Esophagus muscularis mucosa (tissue), 4 donors: ENCODE data around the gene SNUPN. TPM values are rescaled to one million over a fixed set of nuclear protein-coding genes. Genes with fewer than 3 reads are reported as not detected.
A peak's percentile ranks its signal among the peaks of the same experiment; 100 is the strongest.

Experiments
- DNase-seq: peaks from one replicate; pipeline ENCODE4 v3.0.0-alpha.2; 2017; ENCODE audit errors: extremely low spot score
- H3K27ac ChIP-seq, 4 donors: fragments of 200-600 bp; sonication (generic); replicated peaks in 1 of 4; 1 replicate in 3 of 4; 2 replicates in 1 of 4; pipeline ENCODE4 v1.5.1; 2016 to 2019; ENCODE audit warnings: mild to moderate bottlenecking in 1 of 4
- H3K27me3 ChIP-seq, 4 donors: fragments of 200-600 bp; sonication (generic); one replicate each; pipeline versions ENCODE4 v1.5.1 to v1.6.0; 2016 to 2019
- H3K36me3 ChIP-seq, 4 donors: fragments of 200-600 bp; sonication (generic); one replicate each; pipeline ENCODE4 v1.5.1; 2016 to 2019
- H3K4me1 ChIP-seq, 4 donors: fragments of 200-600 bp; sonication (generic); one replicate each; pipeline ENCODE4 v1.5.1; 2016 to 2019
- H3K4me3 ChIP-seq, 4 donors: fragments of 200-600 bp; sonication (generic); 1 replicate in 2 of 4; 2 replicates in 2 of 4; pipeline ENCODE4 v1.5.1; 2016 to 2019; ENCODE audit warnings: mild to moderate bottlenecking in 4 of 4, moderate library complexity in 1 of 4
- H3K9me3 ChIP-seq, 4 donors: fragments of 200-600 bp; sonication (generic); 1 replicate in 3 of 4; 2 replicates in 1 of 4; pipeline ENCODE4 v1.5.1; 2016 to 2019
- EP300 ChIP-seq: sonication (generic); formaldehyde crosslinking; IDR thresholded peaks from one replicate; pipeline ENCODE4 v1.6.1; 2017; ENCODE audit warnings: antibody characterized with exemption
- POLR2A ChIP-seq: fragments of 450-650 bp; IDR thresholded peaks from one replicate; pipeline ENCODE4 v1.6.1; 2017; ENCODE audit warnings: antibody characterized with exemption, moderate library complexity, mild to moderate bottlenecking, low read depth
- POLR2AphosphoS5 ChIP-seq, 2 donors: sonication (generic); formaldehyde crosslinking; IDR thresholded peaks; one replicate each; pipeline ENCODE4 v1.6.1; 2017; ENCODE audit warnings: antibody characterized with exemption in 2 of 2
- WGBS: methylation state at CpG from one replicate; pipeline ENCODE4 v1.1.5; 2018; 5-methylcytosine and 5-hydroxymethylcytosine counted together
- intact Hi-C: fragments of 100-400 bp; cut with DNase I; formaldehyde crosslinking; loops from one replicate; pipeline ENCODE4 v1.15.1; 2023
- total RNA-seq, 4 donors: library from RNA; depleted of rRNA; stranded (reverse); fragments of >200 nt; gene quantifications; one replicate each; pipeline versions ENCODE4 v1.1.0 to v1.2.1, GENCODE V29; 2016
- TF ChIP-seq, protein P1 (sequence below), 3 experiments: fragments of 200-600 bp in 2 of 3; fragments of 450-650 bp in 1 of 3; sonication (generic) in 2 of 3; IDR thresholded peaks; one replicate each; pipeline ENCODE4 v1.5.1; 2017 to 2019; ENCODE audit warnings: antibody characterized with exemption in 3 of 3, mild to moderate bottlenecking in 2 of 3, moderate library complexity in 1 of 3

Gene SNUPN
- total RNA-seq, 4 donors from 2014 or later = 16.6 to 23.4 (median 18.8) TPM

DNA sequence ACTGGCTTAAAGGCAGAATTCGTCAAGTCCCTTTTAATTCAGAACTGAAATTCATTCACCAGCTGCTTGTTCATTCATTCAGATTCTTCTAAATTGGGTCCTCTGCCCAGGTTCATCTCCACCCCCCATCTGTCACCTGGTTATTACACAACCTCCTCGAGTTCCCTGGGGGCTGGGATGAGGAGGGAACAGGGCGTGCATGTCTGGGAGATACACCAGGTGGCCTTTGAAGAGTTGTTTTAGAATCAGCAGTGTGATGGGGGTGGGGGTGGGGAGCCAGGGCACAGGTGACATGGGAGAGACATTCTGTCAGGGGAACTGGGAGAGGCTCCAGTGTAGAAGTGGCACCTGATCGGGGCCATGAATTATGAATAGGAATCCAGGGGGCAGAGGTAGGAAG is 30.4 kb upstream of the SNUPN start:
- intact Hi-C loops = no loop called here
- H3K27me3 ChIP-seq = no peaks in the 10 kb centered on the region
- no peak for DNase-seq
- no peak overlapping the region for H3K4me3 ChIP-seq
- WGBS = 64% methylated on average over 4 of the region's 4 CpGs
- H3K36me3 ChIP-seq = peaks cover 13 to 70% (median 48%) of the 10 kb centered on the region in 4 donors
- peak overlapping the region in 1 of 4 donors; percentile 8 for H3K27ac ChIP-seq
- no peaks in the 10 kb centered on the region for H3K9me3 ChIP-seq
- H3K4me1 ChIP-seq = peaks cover 66 to 89% (median 85%) of the 10 kb centered on the region in 4 donors
- TF ChIP-seq, protein P1, sequence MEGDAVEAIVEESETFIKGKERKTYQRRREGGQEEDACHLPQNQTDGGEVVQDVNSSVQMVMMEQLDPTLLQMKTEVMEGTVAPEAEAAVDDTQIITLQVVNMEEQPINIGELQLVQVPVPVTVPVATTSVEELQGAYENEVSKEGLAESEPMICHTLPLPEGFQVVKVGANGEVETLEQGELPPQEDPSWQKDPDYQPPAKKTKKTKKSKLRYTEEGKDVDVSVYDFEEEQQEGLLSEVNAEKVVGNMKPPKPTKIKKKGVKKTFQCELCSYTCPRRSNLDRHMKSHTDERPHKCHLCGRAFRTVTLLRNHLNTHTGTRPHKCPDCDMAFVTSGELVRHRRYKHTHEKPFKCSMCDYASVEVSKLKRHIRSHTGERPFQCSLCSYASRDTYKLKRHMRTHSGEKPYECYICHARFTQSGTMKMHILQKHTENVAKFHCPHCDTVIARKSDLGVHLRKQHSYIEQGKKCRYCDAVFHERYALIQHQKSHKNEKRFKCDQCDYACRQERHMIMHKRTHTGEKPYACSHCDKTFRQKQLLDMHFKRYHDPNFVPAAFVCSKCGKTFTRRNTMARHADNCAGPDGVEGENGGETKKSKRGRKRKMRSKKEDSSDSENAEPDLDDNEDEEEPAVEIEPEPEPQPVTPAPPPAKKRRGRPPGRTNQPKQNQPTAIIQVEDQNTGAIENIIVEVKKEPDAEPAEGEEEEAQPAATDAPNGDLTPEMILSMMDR (IDR thresholded peaks at IDR 0.05) = no peak
- TF ChIP-seq EP300 (no peak), POLR2AphosphoS5 (IDR thresholded peaks at IDR 0.05) (no peak), POLR2A (no peak)

DNA sequence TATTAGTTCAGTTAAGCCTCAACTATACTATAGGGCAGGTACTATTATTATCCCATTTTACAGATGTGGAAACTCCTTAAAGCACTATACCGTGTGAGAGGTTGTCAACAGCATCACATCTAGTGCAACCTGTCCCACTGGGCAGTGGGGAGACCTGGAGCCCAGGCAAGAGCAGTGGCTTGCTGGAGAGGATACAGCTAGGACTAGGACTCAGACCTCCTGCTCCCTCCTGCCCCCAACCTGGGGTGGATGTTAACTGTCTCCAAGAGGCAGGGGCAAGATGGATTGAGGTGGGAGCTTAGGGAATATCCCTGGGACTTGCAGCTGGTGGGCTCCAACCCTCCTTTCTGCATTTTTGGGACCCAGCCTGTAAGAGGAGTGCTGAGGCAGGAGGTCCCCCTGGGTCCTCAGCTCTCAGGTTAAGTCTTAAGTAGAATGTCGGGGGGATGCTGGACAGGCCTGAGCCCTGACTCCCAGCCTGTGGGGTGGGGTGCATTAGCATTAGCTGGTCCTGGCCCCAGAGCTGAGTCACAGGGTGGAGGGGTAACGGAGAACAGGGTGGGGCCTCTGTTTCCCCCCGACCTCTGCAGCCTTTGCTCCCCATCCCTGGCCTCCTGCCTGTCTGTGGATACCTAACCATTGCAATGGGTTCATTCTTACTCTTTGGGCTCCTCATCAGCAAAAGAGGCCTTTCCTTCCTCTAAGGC is 28.8 kb upstream of the SNUPN start:
- 81% methylated on average over 4 of the region's 4 CpGs for WGBS

DNA sequence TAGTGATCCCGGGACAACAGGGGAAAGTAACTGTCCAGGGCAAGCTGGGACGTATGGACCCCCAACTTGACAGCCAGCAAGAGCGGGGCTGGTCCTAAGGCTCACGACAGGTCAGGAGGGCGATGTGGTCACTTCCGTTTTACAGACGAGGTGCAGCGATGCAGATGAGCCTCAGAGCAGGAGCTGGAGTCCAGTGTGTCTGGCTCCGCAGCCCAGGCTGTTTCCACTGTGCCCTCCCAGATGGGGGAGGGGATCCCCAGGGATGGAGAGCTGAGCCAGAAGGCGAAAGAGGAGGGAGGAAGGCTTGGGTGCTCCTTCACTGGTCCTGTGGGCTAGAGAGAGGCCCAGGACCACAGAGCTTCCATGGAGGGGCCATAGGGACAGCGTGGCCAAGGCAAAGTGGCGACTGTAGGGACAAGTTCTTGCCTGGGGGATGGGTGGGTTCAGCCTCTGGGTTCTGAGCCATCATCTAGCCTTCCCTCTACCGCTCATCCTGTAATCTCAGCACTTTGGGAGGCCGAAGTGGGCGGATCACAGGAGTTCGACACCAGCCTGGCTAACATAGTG is 27.9 kb upstream of the SNUPN start:
- no peak for DNase-seq

More for the DNA sequence above, 28.8 kb upstream of the SNUPN start:
- intact Hi-C loops = no loop called here
- Histone ChIP-seq H3K4me3 (no peak overlapping the region), H3K4me1 (peaks cover 71 to 89% (median 85%) of the 10 kb centered on the region in 4 donors), H3K27me3 (no peaks in the 10 kb centered on the region), H3K27ac (peak overlapping the region in 2 of 4 donors; percentile 20 to 95), H3K36me3 (peaks cover 12 to 71% (median 41%) of the 10 kb centered on the region in 4 donors), H3K9me3 (no peaks in the 10 kb centered on the region)
- no peak for DNase-seq
- no peak for TF ChIP-seq EP300
- no peak for TF ChIP-seq POLR2AphosphoS5 (IDR thresholded peaks at IDR 0.05)
- TF ChIP-seq, protein P1 (IDR thresholded peaks at IDR 0.05) = no peak
- TF ChIP-seq POLR2A = no peak

DNA sequence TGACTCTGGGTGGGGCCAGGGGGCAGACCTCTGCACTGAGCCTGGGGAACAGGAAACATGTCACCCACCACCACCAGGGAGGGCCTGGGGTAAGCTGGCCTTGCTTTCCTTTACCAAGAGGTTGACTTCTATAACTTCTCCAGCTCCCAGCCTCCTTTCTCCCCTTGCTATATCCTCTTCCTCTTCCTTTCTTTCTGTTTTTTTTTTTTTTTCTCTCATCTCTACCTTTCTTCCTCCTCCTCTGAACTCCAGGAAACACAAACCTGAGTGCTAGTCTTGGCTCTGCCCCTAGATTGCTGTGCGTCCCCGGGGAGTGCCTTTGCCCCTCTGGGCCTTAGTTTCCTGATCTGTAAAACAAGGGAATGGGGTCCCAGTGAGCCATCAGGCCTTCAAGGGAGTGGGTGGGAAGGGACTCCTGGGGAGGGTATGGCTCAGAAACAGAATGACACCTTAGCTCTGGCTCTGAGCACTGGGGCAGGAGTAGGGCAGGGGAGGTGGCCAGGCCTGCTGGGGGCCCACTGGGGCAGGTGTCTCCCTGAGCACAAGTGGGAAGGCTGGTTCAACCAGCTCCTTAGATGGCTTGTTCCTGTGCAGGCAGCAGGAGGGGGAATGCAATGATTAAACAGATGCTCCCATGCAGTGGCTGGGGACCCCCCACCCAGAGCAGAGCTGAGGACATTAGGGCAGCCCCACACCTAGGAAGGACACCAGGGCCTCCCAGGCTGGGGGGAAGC is 26.5 kb upstream of the SNUPN start:
- TF ChIP-seq, protein P1 (IDR thresholded peaks at IDR 0.05) = no peak
- TF ChIP-seq POLR2A (no peak), EP300 (no peak), POLR2AphosphoS5 (IDR thresholded peaks at IDR 0.05) (no peak)
- intact Hi-C loops = no loop called here
- Histone ChIP-seq H3K4me3 (peak overlapping the region; percentile 71 to 89 (median 84)), H3K4me1 (peaks cover 71 to 89% (median 81%) of the 10 kb centered on the region in 4 donors), H3K9me3 (no peaks in the 10 kb centered on the region), H3K27ac (peak overlapping the region; percentile 60 to 95 (median 68)), H3K27me3 (no peaks in the 10 kb centered on the region), H3K36me3 (peaks cover 0 to 50% (median 23%) of the 10 kb centered on the region in 4 donors)
- DNase-seq = no peak
- 63% methylated on average over 2 of the region's 2 CpGs for WGBS

More for the DNA sequence above, 27.9 kb upstream of the SNUPN start:
- H3K27me3 ChIP-seq = no peaks in the 10 kb centered on the region
- H3K36me3 ChIP-seq = peaks cover 6 to 65% (median 38%) of the 10 kb centered on the region in 4 donors
- H3K4me3 ChIP-seq = peak overlapping the region; percentile 5 to 89 (median 48)
- intact Hi-C loops = no loop called here
- WGBS = 72% methylated on average over 15 of the region's 16 CpGs
- no peaks in the 10 kb centered on the region for H3K9me3 ChIP-seq
- H3K27ac ChIP-seq = peak overlapping the region; percentile 23 to 95 (median 68)
- TF ChIP-seq POLR2A = no peak
- no peak for TF ChIP-seq POLR2AphosphoS5 (IDR thresholded peaks at IDR 0.05)
- no peak for TF ChIP-seq EP300
- TF ChIP-seq, protein P1 (IDR thresholded peaks at IDR 0.05) = no peak
- peaks cover 71 to 91% (median 85%) of the 10 kb centered on the region in 4 donors for H3K4me1 ChIP-seq
